DMS114 treated with DMSO at 0.1 percent for 48 hours (cell line): ENCODE data around the gene SNN.

Source experiments
- DNase-seq: peaks from one replicate; lab custom pipeline; 2025; ENCODE audit not compliant: unreplicated experiment; lab: John Stamatoyannopoulos, UW

The SNN gene

DNA sequence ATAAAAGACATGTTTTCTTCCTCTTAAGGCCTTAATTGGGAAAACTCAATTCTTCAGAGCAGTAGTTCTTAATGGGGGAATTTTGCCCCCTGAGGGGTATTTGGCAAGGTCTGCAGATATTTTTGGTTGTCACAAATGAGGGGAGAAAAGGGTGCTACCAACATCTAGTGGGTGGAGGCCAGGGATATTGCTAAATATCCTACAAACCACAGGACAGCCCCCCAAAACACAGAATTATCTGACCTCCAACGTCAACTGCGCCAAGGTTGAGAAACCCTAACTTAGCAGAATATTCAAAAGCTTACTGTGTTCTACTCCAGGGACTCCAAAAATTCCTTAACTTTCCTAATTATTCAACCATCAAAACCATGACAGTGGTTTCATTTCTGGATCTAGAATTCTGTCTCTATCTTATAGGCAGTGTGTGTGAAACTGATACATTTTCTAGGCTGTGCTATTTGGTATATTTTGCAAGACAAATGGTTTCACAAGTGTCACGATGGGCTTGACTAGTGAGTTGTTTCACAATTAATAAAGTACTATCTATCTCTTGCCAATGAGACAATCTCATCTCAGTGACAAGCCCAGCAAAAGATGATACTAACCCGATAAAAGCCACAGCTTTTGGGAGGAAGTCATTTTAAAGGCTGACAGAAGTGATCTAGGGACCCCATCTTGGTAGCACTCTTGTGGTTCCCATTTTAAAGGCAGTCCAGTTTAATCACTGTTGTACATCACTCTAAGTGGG is 59.7 kb downstream of the SNN start:
- no peak for DNase-seq
